COLO829 (cell line): ENCODE results near the gene WRAP53.
A peak's percentile ranks its signal among the peaks of the same experiment; 100 is the strongest.

Experiments used
- DNase-seq: peaks from one replicate; pipeline ENCODE4 v3.0.0; 2012; ENCODE audit warnings: low spot score

Gene WRAP53

DNA sequence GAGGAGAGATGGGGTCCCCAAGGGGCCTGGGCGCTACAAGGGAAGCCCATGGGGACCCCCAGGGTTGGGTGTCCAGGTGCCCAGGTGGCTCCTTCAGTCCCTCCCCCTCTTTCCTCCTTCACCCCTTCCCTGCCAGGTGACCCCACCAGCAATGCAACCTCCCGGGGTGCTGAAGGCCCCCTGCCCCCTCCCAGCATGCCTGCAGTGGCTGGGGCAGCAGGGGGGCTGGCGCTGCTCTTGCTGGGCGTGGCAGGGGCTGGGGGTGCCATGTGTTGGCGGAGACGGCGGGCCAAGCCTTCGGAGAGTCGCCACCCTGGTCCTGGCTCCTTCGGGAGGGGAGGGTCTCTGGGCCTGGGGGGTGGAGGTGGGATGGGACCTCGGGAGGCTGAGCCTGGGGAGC is 20.8 kb downstream of the WRAP53 start:
- no peak for DNase-seq

DNA sequence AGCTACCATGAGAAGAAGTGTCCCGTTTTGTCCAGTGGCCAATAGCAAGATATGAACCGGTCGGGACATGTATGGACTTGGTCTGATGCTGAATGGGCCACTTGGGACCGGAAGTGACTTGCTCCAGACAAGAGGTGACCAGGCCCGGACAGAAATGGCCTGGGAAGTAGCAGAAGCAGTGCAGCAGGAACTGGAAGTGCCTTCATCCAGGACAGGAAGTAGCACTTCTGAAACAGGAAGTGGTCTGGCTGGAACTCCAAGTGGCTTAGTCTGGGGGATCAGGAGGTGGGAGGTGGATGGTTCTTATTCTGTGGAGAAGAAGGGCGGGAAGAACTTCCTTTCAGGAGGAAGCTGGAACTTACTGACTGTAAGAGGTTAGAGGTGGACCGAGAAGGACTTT is 22.0 kb downstream of the WRAP53 start:
- no peak for DNase-seq

DNA sequence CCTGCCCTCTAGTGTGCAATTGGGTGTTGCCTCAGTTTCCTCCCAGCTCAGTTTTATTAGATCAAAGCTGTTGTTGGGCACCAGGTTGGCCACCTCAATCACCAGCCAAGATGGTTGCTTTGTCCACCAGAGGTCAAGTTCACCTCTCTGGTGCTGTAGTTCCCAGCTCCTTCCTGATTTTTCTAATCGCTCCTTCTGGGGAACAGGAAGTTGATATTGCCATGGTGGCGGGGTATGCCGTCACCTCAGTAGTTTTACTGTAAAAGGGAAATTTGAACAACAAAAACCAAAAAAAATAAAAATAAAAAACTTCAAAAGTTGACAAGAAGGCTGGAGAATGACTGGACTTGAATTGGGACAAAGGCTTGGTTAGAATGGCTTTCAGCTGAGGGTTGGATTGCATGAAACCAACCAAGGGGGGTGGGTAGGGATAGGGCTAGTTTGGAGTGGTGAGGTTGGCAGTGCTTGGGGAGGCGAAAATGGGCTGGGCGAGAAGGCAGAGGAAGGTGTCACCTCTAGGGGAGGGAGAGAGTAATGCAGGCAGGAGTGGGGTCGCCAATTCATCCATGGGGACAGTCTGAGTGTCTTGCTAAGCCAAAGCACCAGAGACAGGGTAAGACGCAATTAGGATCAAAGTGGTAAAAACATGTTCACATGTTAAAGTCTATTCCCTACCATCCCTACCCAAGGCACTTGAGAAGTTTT is 22.9 kb downstream of the WRAP53 start:
- DNase-seq, result no peak

DNA sequence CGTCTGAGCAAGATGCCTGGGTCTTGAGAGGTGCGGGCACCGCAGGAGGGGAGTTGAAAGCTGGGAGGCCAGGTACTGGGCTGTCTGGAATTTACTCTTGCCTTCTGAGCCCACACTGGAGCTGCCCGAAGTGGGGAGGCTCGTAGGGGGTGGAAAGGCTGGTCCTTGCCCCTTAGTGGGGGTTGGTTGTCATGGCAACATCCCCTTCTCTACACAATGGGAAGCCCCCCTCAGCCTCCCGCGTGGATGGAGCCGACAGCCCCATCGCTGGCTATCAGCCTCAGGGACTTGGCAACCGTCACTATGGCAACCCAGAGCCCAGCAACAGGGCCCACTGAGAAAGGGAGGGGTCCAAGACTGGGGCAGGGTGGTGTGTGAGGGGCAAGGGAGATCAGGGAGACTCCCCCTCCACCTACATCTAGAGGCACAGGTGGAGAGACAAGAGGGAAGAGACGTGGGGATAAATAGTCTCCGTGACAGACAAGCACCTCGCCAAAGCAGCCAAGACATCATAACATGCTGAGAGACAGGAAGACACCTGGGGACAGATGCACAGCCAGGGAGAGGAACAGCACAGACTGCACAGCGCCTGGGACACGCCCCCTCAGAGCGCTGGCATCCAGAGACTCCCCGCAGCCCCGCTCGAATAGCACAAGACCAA is 24.0 kb downstream of the WRAP53 start:
- no peak for DNase-seq

- no peak for DNase-seq
Observed at GRCh38 chr17:7713782-7714181, 25.5 kb downstream of the WRAP53 start.

DNA sequence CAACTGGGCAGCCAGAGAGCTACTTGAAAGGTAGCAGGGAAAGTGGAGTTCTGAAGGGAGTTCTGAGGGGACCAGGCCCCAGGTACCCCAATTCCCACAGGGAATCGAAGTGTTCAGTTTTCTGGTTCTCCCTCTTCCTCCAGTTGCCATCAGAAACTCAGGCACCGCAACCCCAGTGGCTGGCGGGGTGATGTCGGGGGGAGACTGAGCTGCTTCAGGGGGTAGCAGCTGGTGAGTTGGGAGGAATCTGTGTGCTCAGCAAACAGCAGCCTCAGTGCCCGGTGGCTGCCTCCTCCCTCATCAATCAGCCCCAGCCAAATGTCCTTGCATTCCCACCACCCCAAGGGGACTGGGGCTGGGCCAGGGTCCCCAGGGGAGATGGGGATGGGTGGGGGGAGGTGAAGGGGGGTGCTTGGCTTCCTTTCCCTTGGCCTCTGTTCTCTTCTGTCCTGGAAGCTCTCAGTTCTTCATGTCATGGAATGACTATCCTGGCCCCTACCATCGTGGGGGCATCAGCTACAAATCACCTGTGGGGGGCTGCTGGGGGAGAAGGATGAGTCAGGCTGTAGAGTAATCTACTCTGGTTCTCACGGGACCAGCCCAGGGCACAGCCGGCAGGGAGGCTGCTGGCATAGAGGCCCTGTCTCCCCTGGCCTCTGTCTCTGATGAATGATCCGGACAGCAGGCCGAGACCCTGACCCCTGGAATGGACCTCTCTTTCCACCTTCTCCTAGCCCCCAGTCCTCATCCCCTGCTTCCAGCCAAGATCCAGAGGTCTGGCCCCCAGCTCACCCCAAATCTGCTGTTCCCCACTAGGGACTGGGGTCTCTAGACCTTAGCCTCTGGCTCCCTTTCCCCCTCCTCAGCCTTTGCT is 26.7 kb downstream of the WRAP53 start:
- DNase-seq, result no peak

DNA sequence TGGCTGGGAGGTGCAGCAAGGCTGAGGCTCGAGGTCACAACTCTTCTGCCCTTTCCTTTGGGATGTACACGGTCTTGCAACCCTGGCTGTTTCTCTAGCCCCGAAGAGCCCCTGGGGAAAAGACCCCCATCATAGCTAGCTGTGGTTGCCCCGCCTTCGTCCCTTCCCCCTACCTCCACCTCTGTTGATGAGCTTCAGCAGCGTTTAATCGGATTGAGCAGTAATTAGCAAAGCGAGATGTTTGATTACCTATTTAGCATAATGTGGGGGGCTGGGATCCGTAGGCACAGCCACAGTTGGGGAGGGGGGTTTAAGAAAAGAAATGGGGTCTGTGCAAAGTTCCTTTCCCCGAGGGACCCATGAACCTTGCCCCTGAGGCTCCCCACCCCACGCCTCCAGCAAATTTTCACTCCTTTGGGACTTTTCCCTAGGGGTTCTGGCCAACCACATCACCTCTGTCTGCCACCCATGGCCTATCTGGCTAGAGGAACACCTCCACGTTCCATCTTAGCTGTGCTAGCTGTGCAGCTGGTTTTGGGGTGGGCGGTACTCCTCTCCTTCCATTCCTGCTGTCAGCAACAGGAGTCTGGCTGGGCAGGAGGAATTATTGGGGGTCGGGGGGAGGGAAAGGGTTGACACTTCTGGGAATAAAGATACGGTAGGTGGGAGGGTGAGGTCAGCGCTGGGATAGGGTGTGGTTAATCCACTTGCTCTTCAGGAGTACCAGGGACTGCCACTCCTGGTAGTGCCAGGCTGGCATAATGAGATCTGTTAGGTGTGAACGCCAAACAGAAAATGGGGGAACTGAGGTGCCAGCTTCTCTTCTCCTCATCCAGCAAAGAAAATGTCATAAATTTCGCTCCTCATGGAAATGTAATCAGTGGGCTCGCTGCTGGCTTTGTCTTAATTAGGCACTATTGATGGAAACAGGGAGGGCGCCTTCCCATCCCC is 27.9 kb downstream of the WRAP53 start:
- DNase-seq, result no peak

- DNase-seq, result peak; percentile 76
Observed at GRCh38 chr17:7716901-7717755, 28.9 kb downstream of the WRAP53 start, which contains the start of gene DNAH2. TSS of gene DNAH2 (plus strand) at chr17:7717744. CDS start at chr17:7719735, 1,991 bp downstream.

DNA sequence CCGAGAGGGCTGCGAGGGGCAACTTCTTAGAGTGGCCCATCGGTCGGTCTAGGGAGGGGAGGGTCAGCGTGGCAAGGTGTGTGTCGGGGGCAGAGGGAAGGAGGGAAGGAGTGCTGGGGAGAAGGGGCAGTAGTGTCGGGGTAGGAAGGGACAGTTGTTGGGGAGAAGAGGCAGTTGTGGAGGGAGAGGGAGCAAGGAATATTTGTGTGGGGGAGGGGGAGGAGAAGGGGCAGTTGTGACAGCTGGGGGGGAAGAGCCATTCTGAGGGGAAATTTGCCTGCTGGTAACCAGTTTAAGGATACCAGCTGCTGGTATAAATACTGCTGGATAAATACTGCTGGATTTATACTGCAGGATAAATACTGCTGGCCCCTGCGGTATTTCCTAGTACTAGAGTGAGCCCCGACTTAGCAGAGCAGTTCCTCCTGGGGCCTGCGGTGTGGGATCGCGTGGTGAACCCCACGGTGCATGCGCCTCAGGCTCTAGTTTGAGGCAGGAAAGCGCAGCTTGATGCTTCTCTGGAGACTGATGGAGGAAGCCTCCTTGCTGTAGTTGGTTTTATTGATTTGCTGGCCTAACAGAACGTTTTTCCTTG is 29.6 kb downstream of the WRAP53 start:
- no peak for DNase-seq

DNA sequence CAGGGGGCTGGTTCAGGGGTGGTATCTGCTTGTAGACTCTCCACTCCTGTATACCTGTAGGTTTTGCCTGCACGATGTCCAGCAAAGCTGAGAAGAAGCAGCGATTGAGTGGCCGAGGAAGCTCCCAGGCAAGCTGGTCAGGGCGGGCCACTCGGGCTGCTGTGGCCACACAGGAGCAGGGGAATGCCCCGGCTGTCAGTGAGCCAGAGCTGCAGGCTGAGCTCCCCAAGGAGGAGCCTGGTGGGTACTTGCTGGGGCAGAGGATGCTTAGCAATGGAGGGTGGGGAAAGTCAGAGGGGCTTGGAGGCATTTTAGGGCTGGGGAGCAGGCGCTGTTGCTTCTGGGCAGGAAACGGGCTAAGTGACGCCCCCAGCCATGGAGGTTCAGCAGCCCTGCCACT is 31.4 kb downstream of the WRAP53 start:
- DNase-seq, result no peak

- no peak for DNase-seq
Observed at GRCh38 chr17:7720125-7720524, 31.8 kb downstream of the WRAP53 start.

GRCh38 chr17:7721612-7722011 is 33.3 kb downstream of the WRAP53 start:
- no peak for DNase-seq

DNA sequence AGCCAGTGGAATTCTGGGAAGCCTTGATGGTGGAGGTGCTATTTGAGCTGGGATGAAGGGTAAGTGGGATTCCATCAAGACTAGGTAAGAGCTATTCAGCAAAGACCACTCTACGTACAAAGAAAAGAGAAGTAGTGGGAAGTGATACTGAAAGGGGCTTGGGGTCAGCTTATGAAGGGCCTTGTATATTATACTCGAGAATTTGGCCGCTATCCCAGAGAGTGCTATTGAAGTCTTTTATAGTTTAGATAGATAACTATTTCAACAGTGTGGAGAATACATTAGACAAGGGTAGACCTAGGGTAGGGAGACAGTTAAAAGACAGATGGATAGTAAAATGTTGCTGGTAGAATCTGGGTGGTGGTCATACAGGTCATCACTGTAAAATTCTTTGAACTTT is 39.6 kb downstream of the WRAP53 start:
- DNase-seq, result no peak

DNA sequence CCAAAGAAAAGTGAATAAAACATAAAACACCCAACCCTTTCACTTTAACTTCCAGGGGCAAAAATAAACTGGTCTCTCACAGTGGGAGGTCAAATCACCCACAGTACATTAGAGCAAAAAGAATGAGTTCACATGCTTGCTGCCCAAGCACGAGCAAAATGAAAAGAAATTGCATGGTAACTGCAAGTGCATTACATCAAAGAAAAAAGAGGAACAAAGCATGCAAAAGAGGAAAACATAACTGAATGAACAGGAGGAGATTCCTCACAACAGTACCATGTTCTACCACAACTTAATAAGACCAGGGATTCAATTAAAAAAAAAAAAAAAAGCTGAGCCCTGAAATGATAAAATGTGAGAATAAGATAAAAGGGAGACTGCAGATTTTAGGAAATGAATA is 41.5 kb downstream of the WRAP53 start:
- no peak for DNase-seq

DNA sequence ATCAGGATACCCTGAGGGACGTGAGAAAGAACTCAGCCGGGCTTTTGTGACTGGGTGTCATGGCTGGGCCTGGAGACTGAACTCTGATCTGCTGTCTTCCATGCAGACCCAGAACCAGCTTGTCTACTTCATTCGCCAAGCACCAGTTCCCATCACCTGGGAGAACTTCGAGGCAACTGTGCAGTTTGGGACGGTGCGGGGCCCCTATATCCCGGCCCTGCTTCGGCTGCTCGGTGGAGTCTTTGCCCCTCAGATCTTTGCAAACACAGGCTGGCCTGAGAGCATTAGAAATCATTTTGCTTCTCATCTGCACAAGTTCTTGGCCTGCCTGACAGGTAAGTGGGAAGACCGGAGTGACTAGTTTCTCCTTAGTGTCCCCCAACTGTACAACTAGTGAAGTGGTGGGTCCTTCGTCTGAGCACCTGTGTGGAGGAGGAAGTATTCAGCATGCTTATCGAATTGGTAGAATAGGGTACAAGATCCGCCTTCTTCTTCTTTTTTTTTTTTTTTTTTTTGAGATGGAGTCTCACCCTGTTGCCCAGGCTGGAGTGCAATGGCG is 44.8 kb downstream of the WRAP53 start:
- DNase-seq, result no peak

DNA sequence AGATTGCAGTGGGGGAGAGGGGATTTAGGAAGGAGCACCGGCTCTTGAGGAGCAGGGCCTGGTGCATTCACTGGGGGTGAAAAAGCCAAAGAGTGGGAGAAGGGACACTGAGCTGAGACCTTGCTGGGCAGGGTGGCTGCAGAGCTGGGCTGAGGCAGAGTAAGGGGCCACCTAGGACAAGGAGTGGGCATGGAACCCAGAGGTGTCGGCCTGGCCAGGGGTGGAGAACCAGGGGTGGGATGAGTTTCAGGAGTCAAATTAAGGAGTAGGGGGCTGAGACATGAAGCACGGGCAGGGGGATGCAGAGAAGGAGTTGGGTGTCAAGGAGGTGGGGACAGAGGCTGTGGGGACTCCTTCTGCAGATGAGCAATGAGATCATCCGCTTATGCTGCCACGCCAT is 49.3 kb downstream of the WRAP53 start:
- no peak for DNase-seq

- no peak for DNase-seq
Observed at GRCh38 chr17:7739746-7740145, 51.5 kb downstream of the WRAP53 start.

GRCh38 chr17:7740481-7741001 is 52.3 kb downstream of the WRAP53 start:
- DNase-seq, result no peak

DNA sequence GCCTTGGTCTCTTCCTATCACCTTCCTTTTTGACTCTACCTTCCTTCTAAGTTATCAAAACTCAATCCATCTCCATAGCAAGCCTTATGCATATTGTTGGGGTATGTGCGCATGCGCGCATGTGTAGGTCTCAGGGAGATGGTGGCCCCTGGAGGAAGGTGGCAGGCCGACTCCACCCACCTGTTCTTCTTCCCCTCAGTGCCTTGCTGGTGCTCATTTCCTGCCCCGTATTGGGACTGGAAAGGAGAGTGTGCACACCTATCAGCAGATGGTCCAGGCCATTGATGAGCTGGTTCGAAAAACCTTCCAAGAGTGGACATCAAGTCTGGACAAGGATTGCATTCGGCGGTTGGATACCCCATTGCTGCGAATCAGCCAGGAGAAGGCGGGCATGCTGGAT is 54.5 kb downstream of the WRAP53 start:
- no peak for DNase-seq

- no peak for DNase-seq
Observed at GRCh38 chr17:7744416-7744815, 56.1 kb downstream of the WRAP53 start.
